22Rv1 (cell line): Measurements from ENCODE around the gene ZNRF1.

Experiments used
- H3K27ac ChIP-seq: fragments of 450-650 bp; 2 replicates; pipeline ENCODE4 v1.5.1; 2017
- ZFX ChIP-seq: fragments of 450-650 bp; IDR thresholded peaks from 2 replicates; pipeline ENCODE4 v1.6.1; 2017; ENCODE audit warnings: antibody characterized with exemption, borderline replicate concordance
- TF ChIP-seq, protein P1 (sequence below): fragments of 450-650 bp; IDR thresholded peaks from 2 replicates; pipeline ENCODE4 v1.5.1; 2017; ENCODE audit warnings: mild to moderate bottlenecking

ZNRF1 gene

DNA sequence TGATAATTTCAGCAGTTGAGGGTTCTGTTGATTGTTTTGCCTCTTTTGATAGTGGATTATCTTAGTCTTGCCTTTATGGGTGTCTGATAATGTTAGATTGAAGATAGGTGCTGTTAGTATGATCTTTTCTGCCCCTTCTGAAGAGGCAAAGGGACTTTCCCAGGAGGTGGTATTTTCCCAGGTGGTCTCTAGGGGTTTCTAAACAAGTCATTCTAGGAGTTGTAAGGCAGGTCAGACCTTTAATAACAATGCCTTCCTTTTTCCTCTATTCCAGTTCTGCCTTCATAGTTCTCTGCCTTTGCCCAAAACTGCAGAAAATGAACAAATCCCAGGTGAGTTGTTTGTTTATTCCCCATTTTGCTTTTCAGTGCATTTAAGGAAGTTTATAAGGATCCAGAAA, 153.8 kb downstream of the ZNRF1 start:
- no peak for TF ChIP-seq ZFX
- TF ChIP-seq, protein P1, sequence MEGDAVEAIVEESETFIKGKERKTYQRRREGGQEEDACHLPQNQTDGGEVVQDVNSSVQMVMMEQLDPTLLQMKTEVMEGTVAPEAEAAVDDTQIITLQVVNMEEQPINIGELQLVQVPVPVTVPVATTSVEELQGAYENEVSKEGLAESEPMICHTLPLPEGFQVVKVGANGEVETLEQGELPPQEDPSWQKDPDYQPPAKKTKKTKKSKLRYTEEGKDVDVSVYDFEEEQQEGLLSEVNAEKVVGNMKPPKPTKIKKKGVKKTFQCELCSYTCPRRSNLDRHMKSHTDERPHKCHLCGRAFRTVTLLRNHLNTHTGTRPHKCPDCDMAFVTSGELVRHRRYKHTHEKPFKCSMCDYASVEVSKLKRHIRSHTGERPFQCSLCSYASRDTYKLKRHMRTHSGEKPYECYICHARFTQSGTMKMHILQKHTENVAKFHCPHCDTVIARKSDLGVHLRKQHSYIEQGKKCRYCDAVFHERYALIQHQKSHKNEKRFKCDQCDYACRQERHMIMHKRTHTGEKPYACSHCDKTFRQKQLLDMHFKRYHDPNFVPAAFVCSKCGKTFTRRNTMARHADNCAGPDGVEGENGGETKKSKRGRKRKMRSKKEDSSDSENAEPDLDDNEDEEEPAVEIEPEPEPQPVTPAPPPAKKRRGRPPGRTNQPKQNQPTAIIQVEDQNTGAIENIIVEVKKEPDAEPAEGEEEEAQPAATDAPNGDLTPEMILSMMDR: no peak
- no peak overlapping the region for H3K27ac ChIP-seq

DNA sequence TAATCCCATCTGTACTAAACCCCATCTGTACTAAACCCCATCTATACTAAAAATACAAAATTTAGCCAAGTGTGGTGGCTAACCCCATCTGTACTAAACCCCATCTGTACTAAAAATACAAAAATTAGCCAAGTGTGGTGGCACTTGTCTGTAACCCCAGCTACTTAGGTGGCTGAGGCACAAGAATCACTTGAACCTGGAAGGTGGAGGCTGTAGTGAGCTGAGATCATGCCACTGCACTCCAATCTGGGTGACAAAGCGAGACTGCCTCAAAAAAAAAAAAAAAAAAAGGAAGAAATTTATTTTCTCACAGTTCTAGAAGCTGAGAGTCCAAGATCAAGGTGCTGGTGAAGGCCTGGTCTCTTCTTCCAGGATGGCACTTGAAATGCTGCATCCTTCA, 161.6 kb downstream of the ZNRF1 start:
- no peak overlapping the region for H3K27ac ChIP-seq
- TF ChIP-seq, protein P1: no peak
- no peak for TF ChIP-seq ZFX
